Measurements from ENCODE around the gene HCN2.
A peak's percentile ranks its signal among the peaks of the same experiment; 100 is the strongest.
"Not testable (repeated sequence)": the region's sequence is repeated elsewhere in the genome, so short reads cannot be mapped to it uniquely, and the experiment has no call there.

Gene HCN2

DNA sequence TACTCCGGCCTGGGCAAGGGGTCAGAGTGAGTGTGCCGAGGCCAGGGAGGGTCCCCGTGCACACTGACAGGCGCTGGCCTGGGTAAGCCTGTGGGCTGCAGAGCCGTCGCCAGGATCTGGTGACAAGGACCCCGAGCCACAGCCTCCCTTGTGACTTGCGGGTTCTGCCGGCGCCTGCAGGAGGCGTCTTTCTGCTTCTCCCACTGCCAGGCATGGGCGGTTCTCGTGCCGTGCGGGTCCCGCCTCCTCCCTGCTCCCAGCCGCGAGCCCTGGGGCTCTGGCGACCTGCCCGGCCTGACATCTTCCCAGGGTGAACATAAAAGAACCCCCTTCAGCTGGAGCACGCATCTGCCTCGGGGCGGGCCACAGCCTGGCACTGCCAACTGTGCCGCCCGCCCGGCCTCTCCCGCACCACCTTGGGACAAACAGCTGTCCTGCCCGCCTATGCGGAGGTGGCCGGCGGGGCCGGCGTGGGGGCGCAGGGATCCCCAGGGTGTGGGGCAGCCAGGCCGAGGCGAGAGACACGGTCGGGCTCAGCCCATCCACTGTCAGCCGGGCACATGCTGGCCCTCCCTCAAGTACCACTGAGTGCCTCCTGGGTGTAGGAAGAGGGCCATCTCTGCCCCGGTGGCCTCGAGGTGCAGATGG is 1.5 kb upstream of the HCN2 start:
- DNase-seq = peak; percentile 82

DNA sequence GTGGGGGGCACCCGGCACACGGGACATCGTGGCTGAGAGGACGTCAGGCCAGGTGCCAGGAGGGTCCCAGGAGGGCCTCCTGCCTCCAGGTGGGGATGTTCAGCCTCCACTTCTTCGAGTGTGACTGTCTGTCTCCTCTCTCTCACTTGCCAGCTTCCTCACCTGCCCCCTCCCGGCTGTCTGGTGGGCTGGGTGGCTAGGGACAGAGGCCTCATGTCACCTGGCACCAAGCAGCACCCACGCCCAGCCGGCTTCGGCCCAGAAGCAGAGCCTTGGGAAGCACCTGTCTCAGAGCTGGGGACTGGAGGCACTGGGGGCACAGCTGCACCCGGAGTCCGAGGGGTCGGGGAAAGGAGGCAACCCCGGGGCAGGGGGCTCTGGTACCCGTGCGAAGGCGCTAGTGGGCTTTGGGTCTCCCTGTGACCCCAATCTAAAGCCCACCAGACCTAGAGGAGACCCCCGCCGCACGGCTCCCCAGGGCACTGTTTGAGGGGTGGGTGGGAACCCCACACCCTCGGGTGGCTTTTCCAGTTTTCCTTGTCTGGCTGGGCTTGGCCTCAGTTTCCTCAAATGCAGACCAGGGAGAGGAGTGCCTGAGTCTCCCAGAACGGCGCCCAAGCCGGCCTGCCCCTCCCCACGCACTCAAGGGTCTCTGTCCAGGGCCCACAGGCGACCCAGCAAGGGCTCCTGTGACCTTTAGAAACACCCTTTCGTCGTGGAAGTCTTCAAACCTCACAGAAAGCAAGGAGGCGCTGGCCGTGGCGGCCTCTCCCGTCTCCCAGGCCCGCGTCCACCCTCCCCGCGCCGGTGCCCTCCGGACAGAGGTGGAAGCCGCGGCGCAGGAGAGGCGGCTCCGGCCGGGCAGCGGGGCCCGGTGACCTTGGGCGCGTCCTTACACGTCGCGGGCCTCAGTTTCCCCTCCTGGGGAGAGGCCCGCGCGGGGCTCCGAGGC is 664 bp upstream of the HCN2 start:
- peak; percentile 77 for DNase-seq

DNA sequence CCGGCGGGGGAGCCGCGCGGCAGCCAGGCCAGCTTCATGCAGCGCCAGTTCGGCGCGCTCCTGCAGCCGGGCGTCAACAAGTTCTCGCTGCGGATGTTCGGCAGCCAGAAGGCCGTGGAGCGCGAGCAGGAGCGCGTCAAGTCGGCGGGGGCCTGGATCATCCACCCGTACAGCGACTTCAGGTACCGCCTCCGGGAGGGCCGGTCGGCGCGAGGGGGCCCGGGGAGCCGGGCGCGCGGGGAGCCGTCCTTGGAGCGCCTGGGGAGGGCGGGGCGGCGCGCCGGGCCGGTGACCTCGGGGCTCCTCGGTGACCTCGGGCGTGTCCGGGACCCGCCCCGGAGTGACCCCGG is 690 bp downstream of the HCN2 start:
- DNase-seq = peak; percentile 32

DNA sequence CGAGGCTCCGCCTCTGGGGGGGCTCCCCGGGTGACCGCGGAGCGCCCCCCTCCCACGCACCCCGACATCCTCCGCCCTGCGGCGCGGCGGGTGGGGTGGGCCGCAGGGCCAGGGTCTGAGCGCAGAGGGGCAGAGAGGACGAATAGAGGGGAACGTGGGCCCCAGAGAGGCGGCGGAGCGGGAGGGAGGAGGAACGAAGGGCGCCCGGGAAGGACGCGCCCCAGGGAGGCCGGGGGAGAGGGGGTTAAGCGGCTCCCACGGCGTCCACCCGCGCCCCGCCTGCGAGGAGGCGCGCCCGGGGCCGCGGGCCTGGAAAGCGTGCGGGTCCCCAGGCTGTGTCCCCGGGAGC is 1.0 kb downstream of the HCN2 start:
- no peak for DNase-seq

DNA sequence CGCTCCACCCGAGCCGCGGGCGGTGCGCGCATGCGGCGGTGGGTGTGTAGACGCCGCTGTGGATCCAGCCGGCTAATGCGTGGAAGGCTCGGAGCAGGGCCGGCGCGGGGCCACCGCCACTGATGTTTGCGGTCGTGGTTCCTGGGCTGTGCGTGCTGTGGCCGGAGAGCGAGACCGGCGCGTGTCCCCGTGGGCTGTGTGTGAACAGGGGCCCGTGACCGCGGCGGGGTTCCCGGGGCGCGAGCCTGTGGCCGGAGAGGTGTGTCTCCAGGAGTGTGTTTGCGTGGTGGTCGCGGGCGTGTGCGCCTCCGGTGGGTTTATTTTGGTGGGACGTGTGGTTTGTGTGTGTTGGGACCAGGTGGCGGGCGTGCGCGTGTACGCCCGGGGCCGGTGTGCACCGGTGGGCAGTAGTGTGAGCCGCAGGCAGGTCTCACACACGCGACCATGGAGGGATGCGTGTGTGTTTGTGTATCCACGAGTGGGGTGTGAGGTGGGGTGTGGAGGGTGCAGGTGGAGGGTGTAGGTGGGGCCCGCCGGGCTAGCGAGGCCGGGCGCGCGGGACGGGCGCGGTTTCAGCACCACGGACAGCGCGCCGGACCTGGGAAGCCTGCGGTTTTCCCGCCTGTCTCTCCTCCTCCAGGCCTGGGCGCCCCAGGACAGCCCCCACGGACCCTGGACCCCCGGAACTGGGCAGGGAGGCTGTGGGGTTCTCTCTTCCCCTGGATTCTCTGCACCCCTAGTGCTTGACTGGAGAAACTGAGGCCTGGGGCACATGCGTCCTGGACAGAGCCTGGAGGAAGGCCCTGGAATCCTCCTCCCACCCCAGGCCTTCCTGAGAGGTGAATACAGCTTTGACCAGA is 1.6 kb downstream of the HCN2 start:
- DNase-seq = no peak

DNA sequence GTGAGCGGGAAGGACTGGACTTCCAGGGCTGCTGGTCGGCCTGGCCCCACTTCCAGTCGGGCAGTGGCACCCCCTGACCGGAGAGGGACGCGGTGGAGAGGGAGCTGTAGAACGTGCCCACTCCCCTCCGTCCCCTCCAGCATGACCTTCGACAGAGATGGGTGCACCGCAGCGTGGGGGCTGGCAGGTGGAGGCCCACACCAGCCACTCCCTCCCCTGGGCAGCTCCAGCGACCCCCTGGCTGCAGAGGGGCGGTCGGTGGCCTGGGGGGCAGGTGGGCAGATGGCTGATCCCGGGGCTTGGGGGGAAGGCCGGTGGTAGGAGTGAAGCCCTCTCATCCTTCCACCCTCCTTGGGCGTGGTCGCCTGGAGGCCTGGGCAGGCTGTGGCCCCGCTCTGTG is 2.4 kb downstream of the HCN2 start:
- no peak for DNase-seq

DNA sequence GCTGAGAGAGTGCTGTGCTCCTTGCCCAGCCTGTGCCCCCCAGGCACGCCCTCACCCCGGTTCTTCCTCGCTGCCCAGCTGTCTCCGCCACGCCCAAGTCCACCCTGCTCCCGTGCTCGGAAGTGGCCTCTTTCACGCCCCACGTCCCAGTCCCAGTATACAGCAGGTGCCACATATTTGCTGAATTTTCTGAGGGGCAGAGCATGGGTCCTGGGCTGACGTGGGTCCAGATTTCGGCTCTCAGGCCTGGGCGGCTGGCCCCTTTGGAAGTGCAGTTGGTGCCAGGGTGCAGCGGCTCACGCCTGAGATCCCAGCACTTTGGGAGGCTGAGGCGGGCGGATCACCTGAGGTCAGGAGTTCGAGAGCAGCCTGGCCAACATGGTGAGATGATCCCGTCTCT is 3.4 kb downstream of the HCN2 start:
- DNase-seq = no peak

DNA sequence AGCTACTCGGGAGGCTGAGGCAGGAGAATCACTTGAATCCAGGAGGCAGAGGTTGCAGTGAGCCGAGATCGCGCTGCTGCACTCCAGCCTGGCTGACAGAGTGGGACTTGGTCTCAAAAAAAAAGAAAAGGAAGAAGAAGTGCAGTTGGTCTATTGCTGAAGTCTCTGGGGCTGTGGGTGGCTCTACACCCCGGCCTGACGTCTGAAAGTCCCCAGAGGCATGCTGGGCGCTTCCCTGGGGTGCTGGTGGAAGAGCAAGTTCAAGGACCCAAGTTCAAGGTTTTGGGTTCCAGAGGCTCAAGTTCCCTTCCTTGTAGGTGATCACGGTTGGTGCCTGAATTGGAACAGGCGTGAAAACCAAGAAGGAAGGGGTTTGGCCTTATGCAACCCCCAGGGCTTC is 3.8 kb downstream of the HCN2 start:
- no peak for DNase-seq

DNA sequence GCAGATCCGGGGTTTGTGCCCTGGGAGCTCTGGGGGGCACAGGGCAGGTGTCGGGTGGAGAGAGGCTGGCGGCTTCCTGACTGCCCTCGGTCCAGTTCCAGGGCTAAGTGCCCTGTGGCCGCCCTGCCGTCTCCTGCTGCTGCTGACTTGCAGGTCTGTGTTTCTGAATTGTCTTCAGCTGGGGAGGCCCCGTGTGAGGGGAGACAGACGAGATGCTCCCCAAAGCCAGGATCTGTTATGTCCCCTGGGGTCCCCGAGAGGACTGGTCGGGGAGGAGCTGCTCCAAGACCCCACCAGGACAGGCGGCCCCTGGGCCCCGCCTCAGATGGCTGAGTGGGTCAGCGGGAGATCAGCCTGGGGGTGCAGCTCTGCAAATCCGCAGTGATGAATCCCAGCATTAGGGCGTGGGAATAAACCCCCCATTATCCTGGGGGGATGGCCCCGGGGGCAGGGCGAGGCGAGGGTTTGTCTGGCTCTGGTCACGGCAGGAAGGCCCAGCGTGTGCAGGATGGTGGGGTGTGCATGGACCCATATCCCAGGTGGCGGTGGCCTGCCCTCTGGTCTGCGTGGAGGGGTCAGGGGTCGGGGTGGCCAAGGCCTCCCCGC is 4.7 kb downstream of the HCN2 start:
- DNase-seq = no peak

DNA sequence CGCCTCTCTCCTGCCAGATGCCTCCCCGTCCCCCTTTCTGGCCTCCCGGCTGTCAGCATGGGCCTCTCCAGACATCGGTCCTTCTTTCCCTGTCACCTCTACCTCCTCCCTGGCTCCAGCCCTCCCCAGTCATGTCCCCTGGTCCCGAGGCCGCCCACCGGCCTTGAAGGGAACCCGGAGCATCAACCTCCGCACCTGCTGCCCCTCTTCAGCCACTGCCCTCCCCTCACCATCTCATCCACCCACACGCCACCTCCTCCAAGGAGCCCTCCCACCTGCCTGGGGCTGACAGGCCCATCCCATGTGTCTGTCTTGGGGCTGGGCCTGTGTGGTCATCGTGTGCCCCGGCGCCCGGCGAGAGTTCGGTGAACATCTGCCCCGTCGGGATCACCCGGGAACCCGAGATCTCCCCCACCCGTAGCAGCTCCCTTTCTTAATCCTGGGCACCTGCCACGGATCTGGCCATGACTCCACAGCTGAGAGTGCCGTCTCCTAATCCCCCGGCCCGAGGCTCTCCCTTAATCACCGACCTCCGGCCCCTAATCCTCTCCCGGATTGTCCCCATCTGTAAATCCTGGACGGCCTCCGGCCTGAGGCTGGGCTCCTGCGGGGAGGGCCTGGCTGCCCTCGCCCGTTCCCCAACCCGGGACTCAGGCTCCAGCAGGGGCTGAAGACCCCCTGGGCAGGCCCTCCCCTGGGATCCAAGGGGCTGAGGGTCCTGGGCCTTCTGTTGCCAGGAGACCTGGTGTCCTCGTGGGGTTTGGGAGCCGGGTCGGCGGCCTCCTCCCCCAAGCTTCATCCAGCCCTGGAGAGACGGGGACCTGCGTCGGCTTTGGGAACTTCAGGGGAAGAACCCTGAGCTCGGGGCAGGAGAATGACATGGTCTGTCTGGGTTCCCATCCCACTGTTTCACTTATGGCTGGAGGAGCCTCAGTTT is 5.9 kb downstream of the HCN2 start:
- DNase-seq = no peak

DNA sequence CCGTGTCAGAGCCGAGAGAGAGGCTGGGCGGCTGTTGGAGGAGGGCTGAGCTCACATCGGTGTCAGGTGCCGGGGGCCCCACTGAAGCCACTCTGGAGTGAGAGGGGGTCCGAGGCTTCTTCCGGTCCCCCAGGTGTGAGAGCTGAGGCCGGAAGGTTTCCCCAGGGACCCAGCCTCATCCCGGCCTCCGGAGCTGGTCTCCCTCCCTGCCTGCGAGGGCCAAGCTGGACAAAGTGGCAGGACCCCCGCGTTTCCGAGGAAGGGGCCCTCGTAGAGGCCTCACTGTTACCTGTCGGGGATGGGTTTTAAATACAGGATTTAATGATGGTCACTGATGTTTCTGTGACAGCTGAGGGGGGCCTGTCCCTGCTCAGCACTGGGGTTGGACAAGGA is 6.6 kb downstream of the HCN2 start:
- DNase-seq = no peak

DNA sequence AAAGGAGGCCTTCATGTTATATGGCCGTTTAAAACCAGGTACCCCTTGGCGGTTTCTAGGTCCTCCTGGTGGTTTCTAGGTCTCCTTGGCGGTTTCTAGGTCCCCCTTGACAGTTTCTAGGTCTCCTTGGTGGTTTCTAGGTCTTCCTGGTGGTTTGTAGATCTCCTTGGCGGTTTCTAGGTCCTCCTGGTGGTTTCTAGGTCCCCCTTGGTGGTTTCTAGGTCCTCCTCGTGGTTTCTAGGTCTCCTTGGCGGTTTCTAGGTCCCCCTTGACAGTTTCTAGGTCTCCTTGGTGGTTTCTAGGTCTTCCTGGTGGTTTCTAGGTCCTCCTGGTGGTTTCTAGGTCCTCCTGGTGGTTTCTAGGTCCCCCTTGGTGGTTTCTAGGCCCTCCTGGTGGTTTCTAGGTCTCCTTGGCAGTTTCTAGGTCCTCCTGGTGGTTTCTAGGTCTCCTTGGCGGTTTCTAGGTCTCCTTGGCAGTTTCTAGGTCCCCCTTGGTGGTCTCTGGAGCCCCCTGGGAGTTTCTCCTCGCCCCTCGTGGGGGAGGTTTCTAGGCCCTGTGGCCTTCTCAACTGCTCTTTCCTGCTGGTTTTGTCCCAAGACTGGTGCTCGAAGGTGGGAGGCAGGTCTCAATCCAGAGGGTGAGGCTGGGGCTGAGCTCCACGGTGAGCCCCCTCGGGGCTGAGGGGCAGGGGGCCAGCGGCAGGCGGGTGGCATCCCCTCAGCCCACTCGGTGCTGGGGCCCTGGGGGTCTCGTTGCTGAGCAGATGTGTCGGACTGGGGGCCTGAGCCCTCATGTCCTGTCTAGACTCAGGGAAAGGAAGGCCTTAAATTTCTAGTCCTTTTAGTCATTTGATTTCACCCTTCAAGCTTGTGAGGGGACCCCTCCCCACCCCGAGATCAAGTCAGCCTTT is 8.0 kb downstream of the HCN2 start:
- DNase-seq = no peak

DNA sequence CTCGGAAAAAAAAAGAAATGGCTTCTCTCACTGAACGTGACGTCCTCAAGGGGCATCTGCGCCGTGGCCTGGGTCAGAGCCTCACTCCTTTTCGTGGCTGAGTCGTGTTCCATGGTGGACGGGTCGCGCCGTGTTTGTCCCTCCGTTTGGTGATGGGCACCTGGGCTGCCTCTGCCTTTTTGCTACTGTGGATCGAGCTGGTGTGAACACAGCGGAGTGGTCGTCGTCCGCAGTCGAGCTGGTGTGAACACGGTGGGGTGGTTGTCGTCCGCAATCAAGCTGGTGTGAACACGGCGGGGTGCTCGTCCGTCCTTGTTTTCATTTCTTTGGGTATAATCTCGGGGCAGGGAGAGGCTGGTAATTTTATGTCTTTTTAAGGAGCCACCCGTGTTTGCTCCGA is 11.6 kb downstream of the HCN2 start:
- no peak for DNase-seq

DNA sequence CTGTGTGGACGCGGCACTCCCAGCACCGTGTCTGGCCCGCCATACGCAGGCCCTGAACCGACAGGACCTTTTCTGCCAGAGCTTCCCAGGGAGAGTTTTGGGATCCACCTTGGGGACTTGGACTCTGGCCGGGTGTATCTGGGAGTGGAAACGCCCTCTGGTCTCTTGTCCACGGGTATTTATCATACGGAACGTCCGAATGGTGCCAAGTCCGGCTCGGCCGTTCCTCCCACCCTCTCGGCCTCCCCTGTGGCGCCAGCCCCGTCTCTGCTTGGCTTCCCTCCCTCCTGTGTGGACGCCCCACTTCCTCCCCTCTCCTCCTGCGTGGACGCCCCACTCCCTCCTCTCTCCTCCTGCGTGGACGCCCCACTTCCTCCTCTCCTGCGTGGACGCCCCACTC is 12.1 kb downstream of the HCN2 start:
- no peak for DNase-seq

DNA sequence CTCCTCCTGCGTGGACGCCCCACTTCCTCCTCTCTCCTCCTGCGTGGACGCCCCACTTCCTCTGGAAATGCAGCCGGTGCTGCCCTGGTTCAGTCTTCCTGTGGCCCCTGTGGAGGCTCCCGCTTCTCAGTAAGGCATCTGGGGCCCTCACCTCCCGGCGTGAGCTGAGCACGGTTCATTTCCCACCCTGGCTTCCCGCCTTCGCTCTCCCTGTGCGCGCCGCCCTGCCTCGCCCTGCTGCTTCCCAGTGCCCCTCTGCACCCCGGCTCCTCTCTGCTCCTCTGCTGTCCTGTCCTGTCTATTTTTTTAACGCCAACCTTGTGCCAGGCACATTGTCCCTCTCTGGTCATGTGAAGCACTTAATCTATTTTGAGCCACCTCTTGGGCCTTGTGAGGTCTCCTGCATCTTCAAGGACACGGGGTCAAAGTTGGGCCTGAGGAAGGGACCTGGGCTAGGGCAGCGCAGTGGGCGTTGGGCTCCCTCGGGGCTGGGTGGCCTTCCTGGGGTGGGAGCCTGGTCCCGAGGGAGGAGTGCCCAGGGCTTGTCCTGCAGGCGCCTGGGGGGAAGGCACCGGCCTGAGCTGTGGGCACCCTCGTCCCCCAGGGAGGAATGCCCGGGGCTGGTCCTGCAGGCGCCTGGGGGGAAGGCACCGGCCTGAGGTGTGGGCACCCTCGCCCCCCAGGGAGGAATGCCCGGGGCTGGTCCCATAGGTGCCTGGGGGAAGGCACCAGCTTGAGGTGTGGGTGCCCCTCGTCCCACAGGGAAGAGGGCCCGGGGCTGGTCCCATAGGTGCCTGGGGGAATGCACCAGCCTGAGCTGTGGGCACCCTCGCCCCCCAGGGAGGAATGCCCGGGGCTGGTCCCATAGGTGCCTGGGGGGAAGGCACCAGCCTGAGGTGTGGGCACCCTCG is 13.0 kb downstream of the HCN2 start:
- no peak for DNase-seq

DNA sequence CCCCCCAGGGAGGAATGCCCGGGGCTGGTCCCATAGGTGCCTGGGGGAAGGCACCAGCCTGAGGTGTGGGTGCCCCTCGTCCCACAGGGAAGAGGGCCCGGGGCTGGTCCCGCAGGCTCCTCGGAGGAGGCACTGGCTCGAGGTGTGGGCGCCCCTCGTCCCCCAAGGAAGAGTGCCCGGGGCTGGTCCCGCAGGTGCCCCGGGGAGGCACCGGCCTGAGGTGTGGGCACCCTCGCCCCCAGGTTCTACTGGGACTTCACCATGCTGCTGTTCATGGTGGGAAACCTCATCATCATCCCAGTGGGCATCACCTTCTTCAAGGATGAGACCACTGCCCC is 13.6 kb downstream of the HCN2 start:
- not testable (repeated sequence) for DNase-seq

DNA sequence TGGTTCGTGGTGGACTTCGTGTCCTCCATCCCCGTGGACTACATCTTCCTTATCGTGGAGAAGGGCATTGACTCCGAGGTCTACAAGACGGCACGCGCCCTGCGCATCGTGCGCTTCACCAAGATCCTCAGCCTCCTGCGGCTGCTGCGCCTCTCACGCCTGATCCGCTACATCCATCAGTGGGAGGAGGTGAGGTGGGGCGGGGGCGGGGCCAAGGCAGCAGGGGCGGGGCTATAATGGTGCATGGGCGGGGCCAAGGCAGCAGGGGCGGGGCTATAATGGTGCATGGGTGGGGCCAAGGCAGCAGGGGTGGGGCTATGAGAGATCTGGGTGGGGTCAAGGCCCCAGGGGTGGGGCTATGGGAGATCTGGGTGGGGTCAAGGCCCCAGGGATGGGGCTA is 14.1 kb downstream of the HCN2 start:
- not testable (repeated sequence) for DNase-seq

DNA sequence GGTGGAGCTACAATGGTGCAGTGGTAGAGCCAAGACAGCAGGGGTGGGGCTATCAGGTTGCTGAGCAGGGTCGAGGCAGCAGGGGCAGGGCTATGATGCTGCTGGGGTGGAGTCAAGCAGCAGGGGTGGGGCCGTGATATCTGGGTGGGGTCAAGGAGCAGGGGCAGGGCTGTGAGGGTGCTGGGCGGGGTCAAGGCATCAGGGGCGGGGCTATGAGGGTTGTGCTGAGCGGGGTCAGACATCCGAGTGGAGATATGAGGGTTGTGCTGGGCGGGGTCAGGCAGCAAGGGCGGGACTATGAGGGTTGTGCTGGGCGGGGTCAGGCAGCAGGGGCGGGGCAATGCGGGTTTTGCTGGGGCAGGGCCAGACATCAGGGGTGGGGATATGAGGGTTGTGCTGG is 14.7 kb downstream of the HCN2 start:
- peak; percentile 17 for DNase-seq

DNA sequence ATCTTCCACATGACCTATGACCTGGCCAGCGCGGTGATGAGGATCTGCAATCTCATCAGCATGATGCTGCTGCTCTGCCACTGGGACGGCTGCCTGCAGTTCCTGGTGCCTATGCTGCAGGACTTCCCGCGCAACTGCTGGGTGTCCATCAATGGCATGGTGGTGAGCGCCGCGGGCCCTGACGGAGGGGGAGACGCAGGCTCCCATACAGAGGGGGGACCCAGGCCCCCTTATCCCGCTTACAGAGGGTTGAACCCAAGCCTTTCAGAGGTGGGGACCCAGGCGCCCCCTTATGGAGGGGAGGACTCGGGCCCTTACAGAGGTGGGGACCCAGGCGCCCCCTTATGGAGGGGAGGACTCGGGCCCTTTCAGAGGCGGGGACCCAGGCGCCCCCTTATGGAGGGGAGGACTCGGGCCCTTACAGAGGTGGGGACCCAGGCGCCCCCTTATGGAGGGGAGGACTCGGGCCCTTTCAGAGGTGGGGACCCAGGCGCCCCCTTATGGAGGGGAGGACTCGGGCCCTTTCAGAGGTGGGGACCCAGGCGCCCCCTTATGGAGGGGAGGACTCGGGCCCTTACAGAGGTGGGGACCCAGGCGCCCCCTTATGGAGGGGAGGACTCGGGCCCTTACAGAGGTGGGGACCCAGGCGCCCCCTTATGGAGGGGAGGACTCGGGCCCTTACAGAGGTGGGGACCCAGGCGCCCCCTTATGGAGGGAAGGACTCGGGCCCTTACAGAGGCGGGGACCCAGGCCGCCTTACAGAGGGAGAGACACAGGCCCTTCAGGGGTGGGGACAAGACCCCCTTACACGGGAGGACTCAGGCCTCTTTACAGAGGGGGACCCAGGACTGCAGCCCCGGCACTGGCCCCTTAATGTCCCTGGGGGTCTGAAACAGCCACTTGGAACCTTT is 15.6 kb downstream of the HCN2 start:
- DNase-seq = peak; percentile 18
